ENCODE results near the gene ENSA. TPM values are rescaled to one million over a fixed set of nuclear protein-coding genes. Genes with fewer than 3 reads are reported as not detected.
"Not testable (repeated sequence)": the region's sequence is repeated elsewhere in the genome, so short reads cannot be mapped to it uniquely, and the experiment has no call there.

ENSA gene
- total RNA-seq, 1 donor from 2014 or later: 109 TPM

DNA sequence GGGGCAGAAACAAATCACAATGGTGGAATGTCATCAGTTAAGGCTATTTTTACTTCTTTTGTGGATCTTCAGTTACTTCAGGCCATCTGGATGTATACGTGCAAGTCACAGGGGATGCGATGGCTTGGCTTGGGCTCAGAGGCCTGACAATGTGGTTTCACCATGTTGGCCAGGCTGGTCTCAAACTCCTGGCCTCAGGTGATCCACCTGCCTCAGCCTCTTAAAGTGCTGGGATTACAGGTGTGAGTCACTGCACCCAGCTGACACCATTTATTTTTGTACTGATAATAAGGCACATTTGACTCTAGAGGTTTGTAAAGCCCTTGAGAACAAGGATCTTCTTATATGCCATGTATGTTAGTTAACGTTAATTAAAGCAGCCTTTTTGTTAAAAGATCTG, 48.4 kb downstream of the ENSA start:
- not testable (repeated sequence) for DNase-seq (ENCODE audit: low read depth)

DNA sequence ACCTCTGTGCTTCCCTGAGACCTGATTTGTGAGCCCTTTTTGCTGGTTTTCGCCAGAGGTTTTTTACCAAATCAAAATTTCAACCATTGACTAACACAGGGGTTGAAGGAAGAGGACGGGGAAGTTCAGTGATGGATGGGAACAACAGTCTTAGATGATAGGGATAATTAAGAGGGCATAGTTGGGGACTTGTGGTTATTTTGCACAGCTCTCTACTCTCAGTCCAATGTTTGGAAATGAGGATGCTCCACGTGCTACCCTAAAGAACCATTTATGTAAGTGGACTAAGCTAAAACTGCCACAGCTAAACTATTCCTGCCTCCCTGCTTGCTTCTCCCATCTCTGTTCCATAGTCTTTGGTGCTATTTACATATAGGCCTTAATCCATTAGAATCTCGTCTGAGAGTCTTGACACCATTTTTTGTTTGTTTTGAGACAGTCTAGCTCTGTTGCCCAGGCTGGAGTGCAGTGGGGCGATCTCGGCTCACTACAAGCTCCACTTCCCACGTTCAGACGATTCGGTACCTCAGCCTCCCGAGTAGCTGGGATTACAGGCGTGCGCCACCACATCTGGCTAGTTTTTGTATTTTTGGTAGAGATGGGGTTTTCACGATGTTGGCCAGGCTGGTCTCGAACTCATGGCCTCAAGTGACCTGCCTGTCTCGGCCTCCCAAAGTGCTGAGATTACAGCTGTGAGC, 49.3 kb downstream of the ENSA start:
- DNase-seq (ENCODE audit: low read depth): no peak

DNA sequence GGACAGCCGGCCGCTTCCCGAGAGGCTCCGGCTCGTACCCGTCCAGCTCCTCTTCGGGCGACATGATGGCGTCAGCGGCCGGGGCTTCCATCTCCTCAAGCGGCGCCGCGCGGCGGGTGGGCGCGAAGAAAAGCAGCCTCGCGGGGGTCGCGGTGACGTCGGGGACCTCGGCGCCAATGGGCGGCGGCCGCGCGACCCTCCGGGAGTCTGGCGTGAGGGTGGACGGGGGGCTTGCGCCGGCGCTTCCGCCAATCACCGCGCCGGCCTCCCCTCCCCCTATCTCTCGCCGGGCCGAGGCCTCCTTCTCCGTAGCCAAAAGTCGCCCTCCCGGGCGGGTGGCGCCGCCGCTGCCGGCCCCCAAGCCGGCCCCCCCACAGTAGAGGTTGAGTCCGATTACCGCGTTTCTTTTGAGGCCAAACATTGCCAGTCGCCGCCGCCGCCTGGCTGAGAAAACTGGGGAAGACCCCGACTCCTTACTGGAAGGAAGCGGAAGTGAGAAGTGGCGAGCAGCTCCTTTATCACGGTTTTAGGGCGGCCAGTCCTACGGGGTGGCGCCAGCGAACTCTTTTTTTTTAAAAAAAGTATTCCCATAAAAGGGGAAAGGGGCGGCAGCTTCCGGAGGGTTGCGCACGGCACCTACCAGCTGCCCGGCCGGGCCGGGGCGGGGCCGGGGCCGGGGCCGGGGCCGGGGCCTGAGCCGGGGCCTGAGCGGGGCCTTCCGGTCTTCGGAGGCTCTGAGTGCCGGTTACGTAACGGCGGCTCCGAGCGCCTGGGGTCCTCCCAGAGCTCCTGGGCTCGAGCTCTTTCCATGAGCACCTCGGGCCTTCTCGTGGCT, 50.1 kb downstream of the ENSA start, which contains the start of gene MCL1:
Gene MCL1 (minus strand): TSS at position 501 of the 835 bp plus-strand sequence. CDS start 80 bp downstream, at position 421.
- DNase-seq (ENCODE audit: low read depth): peak; percentile 90

DNA sequence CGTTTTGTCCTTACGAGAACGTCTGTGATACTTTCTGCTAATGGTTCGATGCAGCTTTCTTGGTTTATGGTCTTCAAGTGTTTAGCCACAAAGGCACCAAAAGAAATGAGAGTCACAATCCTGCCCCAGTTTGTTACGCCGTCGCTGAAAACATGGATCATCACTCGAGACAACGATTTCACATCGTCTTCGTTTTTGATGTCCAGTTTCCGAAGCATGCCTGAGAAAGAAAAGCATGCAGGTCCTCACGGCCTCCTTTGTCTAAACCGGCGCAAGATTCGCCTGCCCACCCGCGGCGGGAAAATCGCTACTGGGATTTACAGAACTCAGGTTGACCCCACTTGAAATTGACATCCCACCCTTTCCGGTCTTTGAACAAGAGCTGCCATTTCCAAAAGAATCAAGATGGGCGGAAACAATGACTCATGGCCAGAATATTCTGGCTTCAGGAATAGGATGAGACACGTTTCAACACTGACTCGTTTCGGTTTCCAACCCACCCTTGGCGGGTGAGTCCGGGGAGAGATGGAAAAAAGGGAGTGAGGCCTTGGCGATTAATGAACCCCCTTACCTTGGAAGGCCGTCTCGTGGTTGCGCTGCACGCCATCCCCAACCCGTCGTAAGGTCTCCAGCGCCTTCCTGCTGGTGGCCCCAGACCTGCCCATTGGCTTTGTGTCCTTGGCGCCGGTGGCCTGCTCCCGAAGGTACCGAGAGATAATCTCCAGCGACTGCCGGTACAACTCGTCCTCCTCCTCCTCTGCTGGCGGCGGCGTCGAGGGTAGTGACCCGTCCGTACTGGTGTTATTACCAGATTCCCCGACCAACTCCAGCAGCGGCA, 50.9 kb downstream of the ENSA start:
- peak; percentile 73 for DNase-seq (ENCODE audit: low read depth)

DNA sequence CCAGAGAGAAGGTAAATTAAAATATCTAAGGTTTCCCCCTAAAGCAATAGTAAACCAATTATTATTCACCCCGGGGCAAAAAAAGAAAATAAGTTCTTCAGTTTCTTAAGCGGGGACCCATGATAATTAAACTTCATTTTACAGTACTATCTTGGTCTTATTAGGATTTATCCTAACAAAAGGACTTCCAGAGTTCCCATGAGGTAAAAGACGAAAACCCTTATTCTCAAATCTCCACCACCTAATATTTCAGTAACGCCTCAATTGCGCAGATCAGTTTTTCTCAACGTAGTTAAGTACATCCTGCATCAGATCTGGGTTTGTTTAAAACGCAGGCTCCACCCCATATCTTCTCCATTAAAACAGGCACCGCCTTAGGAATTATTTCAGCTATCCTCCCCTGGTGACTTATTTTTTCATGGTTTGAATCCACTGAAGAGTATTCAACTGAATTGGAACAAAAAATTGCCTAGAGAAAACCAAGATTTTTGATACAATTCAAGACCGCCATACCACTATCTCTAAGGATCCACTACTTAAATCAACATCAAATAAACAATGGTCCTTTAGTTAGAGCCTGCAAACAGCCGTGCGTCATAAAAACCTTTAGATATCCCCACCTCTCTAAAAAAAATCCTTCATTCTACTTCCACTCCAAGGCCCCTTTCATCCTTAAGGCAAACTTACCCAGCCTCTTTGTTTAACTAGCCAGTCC, 51.7 kb downstream of the ENSA start:
- DNase-seq (ENCODE audit: low read depth): no peak

DNA sequence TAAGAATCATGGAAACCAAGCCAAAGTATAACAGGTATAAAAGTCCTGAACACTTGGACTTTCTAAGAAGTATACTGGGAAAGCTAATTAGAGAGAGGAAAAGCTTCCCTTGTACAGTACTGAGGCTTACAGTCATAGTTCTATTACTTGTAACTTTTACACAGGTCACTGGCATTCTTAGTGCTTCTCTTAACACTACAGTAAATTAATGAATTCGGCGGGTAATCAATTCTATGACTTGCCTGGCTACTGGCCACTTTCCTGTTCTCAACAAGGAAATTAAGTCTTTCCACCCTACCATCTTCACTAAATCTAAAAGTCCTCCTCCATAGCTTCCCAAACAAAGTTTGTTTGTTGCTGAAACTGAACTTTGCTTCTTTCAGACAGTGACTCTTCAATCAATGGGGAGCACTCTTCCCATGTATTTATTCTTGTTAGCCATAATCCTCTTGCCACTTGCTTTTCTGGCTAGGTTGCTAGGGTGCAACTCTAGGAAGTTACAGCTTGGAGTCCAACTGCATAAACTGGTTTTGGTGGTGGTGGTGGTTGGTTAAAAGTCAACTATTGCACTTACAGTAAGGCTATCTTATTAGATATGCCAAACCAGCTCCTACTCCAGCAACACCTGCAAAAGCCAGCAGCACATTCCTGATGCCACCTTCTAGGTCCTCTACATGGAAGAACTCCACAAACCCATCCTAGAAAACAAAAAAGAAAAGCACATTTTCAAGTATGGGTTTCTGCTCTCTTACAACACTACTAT, 52.4 kb downstream of the ENSA start:
- DNase-seq (ENCODE audit: low read depth): no peak

DNA sequence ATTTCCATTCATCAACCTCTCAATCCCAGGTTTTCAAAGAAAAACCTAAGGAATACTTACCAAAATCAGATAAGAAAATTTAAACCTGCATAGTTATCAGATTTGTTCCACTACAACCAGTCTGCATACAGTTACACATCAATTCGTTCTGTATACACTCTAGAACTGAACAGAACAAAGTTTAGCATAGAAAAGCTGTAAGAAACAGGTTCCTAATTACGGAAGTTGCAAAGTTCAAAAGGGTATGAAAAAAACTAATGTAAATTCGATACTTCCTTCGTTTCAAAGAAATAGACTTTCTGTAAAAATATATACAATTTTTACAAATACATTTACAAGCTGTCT, 53.1 kb downstream of the ENSA start:
- no peak for DNase-seq (ENCODE audit: low read depth)

DNA sequence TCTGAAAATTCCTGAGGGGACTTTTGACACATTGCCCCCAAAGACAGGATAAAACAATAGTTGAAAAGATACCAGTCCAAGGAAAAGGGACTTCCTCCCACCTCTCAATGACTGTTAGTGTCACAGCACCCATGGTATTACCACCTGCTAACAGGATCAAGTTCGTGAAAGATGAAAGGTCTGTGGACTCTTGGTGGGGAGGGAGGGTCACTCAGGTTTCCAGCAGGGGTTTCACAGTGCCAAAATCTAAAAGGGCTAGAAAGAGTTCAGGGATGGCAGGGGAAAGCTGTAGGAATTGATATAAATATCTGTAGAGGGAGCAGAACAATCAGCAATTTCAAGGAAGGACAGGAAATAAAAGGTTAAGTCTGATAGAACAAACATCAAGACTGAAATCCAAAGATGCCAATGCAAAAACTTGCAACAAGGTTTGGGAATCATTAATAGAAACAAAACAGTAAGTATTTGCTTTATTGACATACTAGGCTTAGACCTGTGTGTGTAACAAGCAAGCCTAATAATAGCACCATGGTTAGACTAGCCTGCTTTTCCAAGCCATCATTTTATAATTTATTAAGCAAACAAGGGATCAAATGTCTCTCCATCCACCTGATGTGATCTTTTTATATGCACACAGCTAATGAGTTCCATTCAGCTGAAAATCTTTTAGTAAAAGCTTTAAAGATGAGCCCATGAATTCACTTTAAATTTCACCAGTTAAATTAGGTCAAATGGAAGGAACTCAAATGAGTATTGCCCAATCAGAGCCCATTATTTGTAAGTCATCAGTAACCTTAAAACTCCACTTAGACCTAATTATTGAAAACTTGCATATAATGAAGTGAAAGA, 53.7 kb downstream of the ENSA start:
- DNase-seq (ENCODE audit: low read depth): no peak

DNA sequence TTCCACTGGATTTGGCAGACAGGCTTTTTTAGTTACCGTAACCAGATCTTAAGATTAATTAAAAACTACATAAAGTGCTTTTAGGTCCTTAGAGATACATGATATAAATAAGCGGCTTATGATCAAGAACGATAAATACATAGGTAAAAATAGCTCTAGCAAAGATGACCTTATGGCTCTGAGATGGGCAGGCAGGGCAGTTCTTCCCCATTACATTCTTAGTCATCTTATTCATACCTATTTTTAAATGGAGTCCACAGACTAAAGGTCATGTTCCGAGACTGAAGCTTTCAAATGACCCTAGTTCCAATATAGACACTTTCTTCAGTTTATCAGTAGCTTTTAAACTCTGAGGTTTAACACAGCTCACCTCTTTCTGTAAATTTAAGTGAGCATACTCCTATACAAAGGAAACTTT, 54.3 kb downstream of the ENSA start:
- DNase-seq (ENCODE audit: low read depth): no peak

DNA sequence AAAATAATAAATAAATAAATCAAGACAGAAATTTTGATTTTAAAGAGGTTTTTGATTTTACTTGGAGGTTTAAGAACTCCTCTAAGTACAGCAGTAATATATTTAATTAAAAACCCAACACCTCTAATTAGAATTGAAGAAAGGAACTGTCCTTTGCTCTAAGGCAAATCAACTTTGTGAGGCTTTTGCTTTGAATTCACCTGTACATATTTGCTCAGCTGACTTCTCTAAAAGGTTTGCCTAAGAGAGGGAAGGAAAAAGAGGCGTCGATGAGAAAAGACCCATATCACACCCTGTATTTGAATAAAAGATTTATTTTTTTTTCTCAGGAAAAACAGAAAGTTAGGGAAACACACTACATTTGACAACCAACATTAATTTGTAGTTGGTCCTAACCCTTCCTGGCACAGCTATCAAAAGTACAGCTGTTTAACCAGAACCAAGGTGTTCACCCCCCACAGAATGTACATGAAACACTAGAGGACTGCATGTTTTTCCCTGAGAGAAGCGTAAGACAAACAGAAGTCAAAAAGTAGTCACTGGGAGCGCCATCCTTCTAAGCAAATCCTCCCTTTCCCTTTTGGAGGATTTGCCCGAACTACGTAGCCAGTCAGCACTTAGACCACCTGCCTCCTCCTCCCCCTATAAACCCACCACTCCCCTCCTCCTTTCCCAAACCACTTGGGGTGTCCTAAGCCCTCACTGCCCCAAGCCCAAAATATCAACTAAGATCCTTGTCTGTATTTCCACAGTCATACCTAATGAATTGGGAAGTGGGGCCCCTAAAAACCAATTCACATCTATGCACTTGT, 54.9 kb downstream of the ENSA start:
- DNase-seq (ENCODE audit: low read depth): no peak

DNA sequence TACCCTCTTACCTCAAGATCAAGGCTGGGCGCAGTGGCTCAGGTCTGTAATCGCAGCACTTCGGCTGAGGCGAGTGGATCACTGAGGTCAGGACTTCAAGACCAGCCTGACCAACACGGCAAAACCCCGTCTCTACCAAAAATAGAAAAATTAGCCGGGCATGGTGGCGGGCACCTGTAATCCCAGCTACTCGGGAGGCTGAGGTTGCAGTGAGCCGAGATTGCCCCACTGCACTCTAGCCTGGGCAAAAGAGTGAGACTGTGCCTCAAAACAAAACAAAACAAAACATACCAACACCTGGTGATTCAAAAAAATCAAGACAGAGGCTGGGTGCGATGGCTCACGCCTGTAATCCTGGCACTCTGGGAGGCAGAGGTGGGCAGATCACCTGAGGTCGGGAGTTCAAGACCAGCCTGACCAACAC, 55.8 kb downstream of the ENSA start:
- not testable (repeated sequence) for DNase-seq (ENCODE audit: low read depth)

DNA sequence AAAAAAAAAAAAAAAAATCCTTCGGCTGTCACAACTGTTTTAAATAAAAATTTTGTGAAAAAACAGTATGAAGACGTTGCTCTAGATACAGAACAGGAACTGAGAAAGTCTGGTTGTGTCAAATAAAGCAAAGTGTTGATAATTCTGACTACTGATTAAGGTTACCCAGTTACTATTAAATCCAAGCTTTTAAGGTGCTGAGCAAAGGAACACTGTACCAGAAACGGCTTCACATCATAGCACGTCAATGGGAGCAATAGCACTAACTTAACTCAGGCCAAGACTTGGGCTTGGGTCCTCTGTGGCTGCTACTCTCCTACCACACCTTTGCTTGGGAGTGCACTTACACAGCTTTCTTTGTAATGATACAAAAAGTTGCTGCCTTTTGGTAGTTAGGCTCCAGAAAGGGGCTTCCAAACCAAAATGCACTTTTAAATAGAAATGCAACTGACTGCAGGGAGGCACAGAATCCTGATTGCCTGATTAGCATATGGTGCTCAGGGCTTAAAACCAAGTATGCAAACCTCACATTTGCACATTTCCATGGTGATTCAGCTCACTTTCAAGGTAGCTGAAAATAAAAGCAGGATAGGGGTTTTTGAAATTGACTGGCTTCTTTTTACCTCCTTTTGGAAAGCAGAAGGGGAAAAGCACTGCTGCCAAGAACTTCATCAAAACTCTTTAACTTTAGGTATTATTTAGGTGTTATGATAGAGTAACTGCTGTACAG, 56.3 kb downstream of the ENSA start:
- DNase-seq (ENCODE audit: low read depth): no peak

Other genes starting within 250 kb of the ENSA start
- 16.0 and 20.5 TPM in 2 replicates for gene TARS2, start 142.2 kb downstream of the ENSA start, total RNA-seq
- 0.35 and 0.60 TPM in 2 replicates for gene ECM1, start 121.5 kb downstream of the ENSA start, total RNA-seq
- not detected in 2 replicates for gene FALEC, start 113.9 kb downstream of the ENSA start, total RNA-seq
- gene ADAMTSL4, start 80.2 kb downstream of the ENSA start, total RNA-seq: 1.4 and 7.4 TPM in 2 replicates
- 250 and 364 TPM in 2 replicates for gene MCL1, start 50.0 kb downstream of the ENSA start, total RNA-seq
- 13.4 and 28.2 TPM in 2 replicates for gene GOLPH3L, start 67.5 kb upstream of the ENSA start, total RNA-seq
- not detected in 2 replicates for gene HORMAD1, start 91.3 kb upstream of the ENSA start, total RNA-seq
- gene CTSS, start 136.2 kb upstream of the ENSA start, total RNA-seq: 39.5 and 77.3 TPM in 2 replicates
- 0.52 and 1.7 TPM in 2 replicates for gene CTSK, start 178.6 kb upstream of the ENSA start, total RNA-seq
- gene ARNT, start 247.0 kb upstream of the ENSA start, total RNA-seq: 33.2 and 65.6 TPM in 2 replicates